ENCODE data around the gene ZFP69.

DNA sequence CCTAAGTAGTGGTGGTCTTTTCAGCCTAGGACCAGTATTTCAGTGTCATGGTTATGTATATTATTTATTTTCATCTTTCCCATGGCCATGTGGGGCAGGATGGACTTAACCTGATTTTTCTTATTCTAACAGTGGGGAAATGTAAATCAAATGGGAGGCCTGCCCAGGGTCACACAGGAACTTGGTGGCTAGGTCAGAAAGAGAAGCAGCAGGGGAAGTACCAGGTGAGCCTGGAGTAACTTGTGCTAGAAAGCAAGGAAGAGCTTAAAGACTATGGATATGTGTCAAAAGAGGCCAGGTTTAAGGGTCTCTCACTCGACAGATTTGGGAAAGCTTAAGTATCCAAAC is 25.9 kb upstream of the ZFP69 start:
- TF ChIP-seq EZH2phosphoT487 (conservative IDR thresholded peaks at IDR 0.05; ENCODE audit: low read length), result no peak
- no peak for TF ChIP-seq CTCF (IDR thresholded peaks at IDR 0.05; ENCODE audit: insufficient read depth, low read length, poor library complexity, severe bottlenecking)

Data from SU-DHL-6 (cell line).